IMR-90 (cell line): ENCODE measurements around the gene XCR1. TPM values are rescaled to one million over a fixed set of nuclear protein-coding genes. Genes with fewer than 3 reads are reported as not detected.

Experiments used
- ATAC-seq: fragments of 200-7000 bp; cut with Tn5 transposase; 2 replicates; pipeline ENCODE4 v1.9.1; 2020; ENCODE audit warnings: low read depth, mild to moderate bottlenecking, moderate library complexity
- BruUV-seq: library from RNA; stranded (reverse); fragments of 400-500 nt; replicated peaks from 2 replicates; lab custom pipeline; 2021; lab: Mats Ljungman, UMichigan
- CTCF ChIA-PET: fragments of 300-600 bp; formaldehyde crosslinking; extraction: SDS; loops from one replicate; lab custom pipeline; 2021; ENCODE audit warnings: antibody characterized with exemption; lab: Yijun Ruan, JAX
- POLR2A ChIA-PET: fragments of 300-600 bp; sonication (Branson Sonifier 250); formaldehyde crosslinking; loops from one replicate; lab custom pipeline; 2022; ENCODE audit warnings: antibody characterized with exemption; ENCODE audit not compliant: unreplicated experiment; lab: Charles Lee
- DNase-seq: peaks from one replicate; pipeline ENCODE4 v3.0.0; 2013
- H2AFZ ChIP-seq: replicated peaks from 2 replicates; pipeline ENCODE3; 2013; ENCODE audit warnings: low read length, mild to moderate bottlenecking; ENCODE audit not compliant: poor library complexity
- H2AK5ac ChIP-seq: 2 replicates; pipeline ENCODE4 v1.6.1; 2013; ENCODE audit warnings: low read depth, low read length, inconsistent platforms
- H2AK9ac ChIP-seq: replicated peaks from 2 replicates; pipeline ENCODE3; 2013; ENCODE audit warnings: mild to moderate bottlenecking, low read depth, low read length, moderate library complexity; ENCODE audit not compliant: poor library complexity
- H2BK120ac ChIP-seq: 2 replicates; pipeline ENCODE4 v1.6.1; 2013; ENCODE audit warnings: low read depth, low read length, inconsistent platforms
- H2BK15ac ChIP-seq: 3 replicates; pipeline ENCODE4 v1.6.1; 2013; ENCODE audit warnings: low read depth, low read length, inconsistent platforms
- H2BK20ac ChIP-seq: 2 replicates; pipeline ENCODE4 v1.6.1; 2013; ENCODE audit warnings: low read depth, mild to moderate bottlenecking, inconsistent platforms, low read length, moderate library complexity
- H2BK5ac ChIP-seq: 2 replicates; pipeline ENCODE4 v1.6.1; 2013; ENCODE audit warnings: mild to moderate bottlenecking, low read depth, low read length, inconsistent platforms; ENCODE audit not compliant: poor library complexity, severe bottlenecking
- H3K14ac ChIP-seq: replicated peaks from 2 replicates; pipeline ENCODE4 v1.6.1; 2013; ENCODE audit warnings: low read depth, low read length, inconsistent platforms
- H3K18ac ChIP-seq: 2 replicates; pipeline ENCODE4 v1.6.1; 2013; ENCODE audit warnings: low read depth, low read length, control low read depth
- H3K23ac ChIP-seq: 2 replicates; pipeline ENCODE4 v1.6.1; 2013; ENCODE audit warnings: low read depth, low read length, inconsistent platforms
- H3K27ac ChIP-seq: 2 replicates; pipeline ENCODE4 v1.5.1; 2013; ENCODE audit warnings: mild to moderate bottlenecking, control low read depth, low read length; ENCODE audit not compliant: insufficient read depth
- H3K27me3 ChIP-seq: 2 replicates; pipeline ENCODE4 v1.6.1; 2013; ENCODE audit warnings: low read length; ENCODE audit not compliant: control insufficient read depth, insufficient read depth
- H3K36me3 ChIP-seq: 2 replicates; pipeline ENCODE4 v1.6.1; 2013; ENCODE audit warnings: low read length, mixed read lengths; ENCODE audit not compliant: control insufficient read depth, insufficient read depth
- H3K4ac ChIP-seq: 2 replicates; pipeline ENCODE4 v1.6.1; 2013; ENCODE audit warnings: low read depth, low read length, inconsistent platforms
- H3K4me1 ChIP-seq: 2 replicates; pipeline ENCODE4 v1.6.1; 2013; ENCODE audit warnings: low read length, mixed read lengths; ENCODE audit not compliant: control insufficient read depth, insufficient read depth
- H3K4me2 ChIP-seq: 2 replicates; pipeline ENCODE4 v1.6.1; 2013; ENCODE audit warnings: low read depth, mild to moderate bottlenecking, control low read depth, low read length, moderate library complexity
- H3K4me3 ChIP-seq: 2 replicates; pipeline ENCODE4 v1.5.1; 2013; ENCODE audit warnings: low read depth, mild to moderate bottlenecking, control low read depth, low read length, moderate library complexity; ENCODE audit not compliant: insufficient read depth
- H3K56ac ChIP-seq: 2 replicates; pipeline ENCODE4 v1.6.1; 2013; ENCODE audit warnings: low read length, inconsistent platforms; ENCODE audit not compliant: insufficient read depth; ENCODE audit errors: extremely low read depth
- H3K79me1 ChIP-seq, 2 experiments: 2 replicates each; pipeline ENCODE4 v1.6.1; 2013; ENCODE audit warnings: low read length in 2 of 2, inconsistent platforms in 1 of 2, low read depth in 1 of 2
- H3K9ac ChIP-seq: 2 replicates; pipeline ENCODE4 v1.6.1; 2013; ENCODE audit warnings: low read depth, low read length, control low read depth
- H3K9me1 ChIP-seq: 2 replicates; pipeline ENCODE4 v1.6.1; 2013; ENCODE audit warnings: low read length, inconsistent platforms; ENCODE audit not compliant: insufficient read depth
- H3K9me3 ChIP-seq: 2 replicates; pipeline ENCODE4 v1.6.1; 2013; ENCODE audit warnings: low read length; ENCODE audit not compliant: control insufficient read depth, insufficient read depth
- H4K20me1 ChIP-seq: 2 replicates; pipeline ENCODE4 v1.6.1; 2013; ENCODE audit warnings: low read length, inconsistent platforms; ENCODE audit not compliant: insufficient read depth
- H4K5ac ChIP-seq: 2 replicates; pipeline ENCODE4 v1.6.1; 2013; ENCODE audit warnings: mild to moderate bottlenecking, low read depth, low read length, control low read depth
- H4K8ac ChIP-seq, 2 experiments: 2 replicates each; pipeline ENCODE4 v1.6.1; 2013; ENCODE audit warnings: low read depth in 2 of 2, low read length in 2 of 2, control low read depth in 1 of 2, inconsistent platforms in 1 of 2
- H4K91ac ChIP-seq: 2 replicates; pipeline ENCODE4 v1.6.1; 2013; ENCODE audit warnings: low read depth, low read length, inconsistent platforms; ENCODE audit not compliant: insufficient read depth
- BHLHE40 ChIP-seq: fragments of 150-350 bp; IDR thresholded peaks from 2 replicates; pipeline ENCODE4 v1.6.1; 2016; ENCODE audit warnings: mild to moderate bottlenecking, low read depth, low read length
- CEBPB ChIP-seq: IDR thresholded peaks from 2 replicates; pipeline ENCODE4 v1.6.1; 2012; ENCODE audit warnings: low read depth, low read length, improper control_type of control experiment
- CTCF ChIP-seq: conservative IDR thresholded peaks from 2 replicates; pipeline ENCODE4 v1.5.1; 2012; ENCODE audit warnings: mild to moderate bottlenecking, low read depth, low read length, improper control_type of control experiment
- RAD21 ChIP-seq: IDR thresholded peaks from 2 replicates; pipeline ENCODE4 v1.6.1; 2012; ENCODE audit warnings: low read length, improper control_type of control experiment
- RCOR1 ChIP-seq: IDR thresholded peaks from 2 replicates; pipeline ENCODE4 v1.6.1; 2012; ENCODE audit warnings: mild to moderate bottlenecking, low read length, improper control_type of control experiment; ENCODE audit not compliant: insufficient replicate concordance
- SMC3 ChIP-seq: fragments of 150-350 bp; IDR thresholded peaks from 2 replicates; pipeline ENCODE4 v1.6.1; 2016; ENCODE audit warnings: low read depth, mild to moderate bottlenecking, antibody characterized with exemption, low read length, moderate library complexity
- USF2 ChIP-seq: fragments of 150-350 bp; IDR thresholded peaks from 2 replicates; pipeline ENCODE4 v1.6.1; 2017; ENCODE audit warnings: mild to moderate bottlenecking, antibody characterized with exemption, low read length, low read depth
- WGBS, 2 experiments: methylation state at CpG; one replicate each; pipeline versions ENCODE4 v1.1.5 to v1.1.7; 2013; ENCODE audit warnings: missing lambda C conversion rate in 2 of 2; ENCODE audit not compliant: insufficient read length in 1 of 2; ENCODE audit errors: extremely low coverage in 2 of 2; 5-methylcytosine and 5-hydroxymethylcytosine counted together
- dilution Hi-C: fragments of 300-500 bp; cut with HindIII; formaldehyde crosslinking; loops from one replicate; pipeline ENCODE4 v1.14.3; 2018; ENCODE audit warnings: low sequenced_read_pairs; ENCODE audit not compliant: unreplicated experiment
- in situ Hi-C: fragments of 300-500 bp; cut with MboI; formaldehyde crosslinking; loops from 3 replicates; pipeline ENCODE4 v1.14.3; 2019; ENCODE audit warnings: low sequenced_read_pairs, inconsistent platforms, mixed read lengths
- intact Hi-C: fragments of 100-400 bp; cut with micrococcal nuclease; formaldehyde crosslinking; loops from 2 replicates; pipeline ENCODE4 v1.10.0; 2022
- polyA plus RNA-seq, 3 experiments: library from polyadenylated mRNA; depleted of rRNA; stranded (reverse); fragments of >200 nt; gene quantifications; 2 replicates each; pipeline ENCODE4 v1.2.3, GENCODE V29; 2012; ENCODE audit warnings: low replicate concordance in 1 of 3
- total RNA-seq: library from RNA; depleted of rRNA; stranded (reverse); fragments of >200 nt; gene quantifications from 2 replicates; pipeline ENCODE4 v1.2.3, GENCODE V29; 2012

Gene XCR1
- total and polyA plus RNA-seq, 2 of the 4 experiments (the other 2 are of a cell fraction) = not detected

GRCh38 chr3:46058981-46059380, 31.7 kb upstream of the XCR1 start:
- POLR2A ChIA-PET = no interaction called here
- Histone ChIP-seq H3K9ac (no peak overlapping the region), H3K56ac (no peak overlapping the region), H4K20me1 (no peaks in the 10 kb centered on the region), H3K4me1 (no peaks in the 10 kb centered on the region; the same call in 1 of the 2 replicates), H3K4me2 (no peak overlapping the region), H4K91ac (no peak overlapping the region), H2AFZ (no peak overlapping the region), H2BK5ac (no peak overlapping the region), H3K14ac (no peak overlapping the region), H3K4me3 (no peak overlapping the region), H2AK9ac (no peak overlapping the region), H2BK120ac (no peak overlapping the region), H2BK15ac (no peak overlapping the region), H4K8ac (no peak overlapping the region), H2AK5ac (no peak overlapping the region), H3K18ac (no peak overlapping the region), H2BK20ac (no peak overlapping the region), H3K27ac (no peak overlapping the region), H3K9me3 (no peaks in the 10 kb centered on the region), H4K5ac (no peak overlapping the region), H3K36me3 (no peaks in the 10 kb centered on the region), H3K9me1 (no peaks in the 10 kb centered on the region), H3K4ac (no peak overlapping the region), H3K27me3 (peaks cover 35% of the 10 kb centered on the region), H3K23ac (no peak overlapping the region), H3K79me1 (no peaks in the 10 kb centered on the region)
- WGBS, 2 experiments = no CpG with 5 or more reads among the region's 1 CpG
- intact Hi-C loops = no loop called here
- DNase-seq (no peak), ATAC-seq (no peak)
- BruUV-seq = no TSS peak
- dilution Hi-C loops = no loop called here
- TF ChIP-seq BHLHE40 = no peak
- TF ChIP-seq RCOR1 = no peak
- TF ChIP-seq CTCF = no peak
- TF ChIP-seq CEBPB = no peak
- TF ChIP-seq USF2 = no peak
- TF ChIP-seq SMC3 = no peak
- TF ChIP-seq RAD21 = no peak
- CTCF ChIA-PET = no interaction called here
- in situ Hi-C loops = no loop called here
